ENCODE measurements around the gene NCK1. TPM values are rescaled to one million over a fixed set of nuclear protein-coding genes. Genes with fewer than 3 reads are reported as not detected.

The NCK1 gene
- total RNA-seq, 1 donor from 2014 or later, result 43.7 TPM

GRCh38 chr3:136938334-136938733 is 76.3 kb downstream of the NCK1 start:
- Mint-ChIP-seq H3K4me3 (ENCODE audit: unreplicated experiment) (peak overlapping the region; percentile 58), H3K4me1 (ENCODE audit: low read depth, unreplicated experiment) (peaks cover 29% of the 10 kb centered on the region)

DNA sequence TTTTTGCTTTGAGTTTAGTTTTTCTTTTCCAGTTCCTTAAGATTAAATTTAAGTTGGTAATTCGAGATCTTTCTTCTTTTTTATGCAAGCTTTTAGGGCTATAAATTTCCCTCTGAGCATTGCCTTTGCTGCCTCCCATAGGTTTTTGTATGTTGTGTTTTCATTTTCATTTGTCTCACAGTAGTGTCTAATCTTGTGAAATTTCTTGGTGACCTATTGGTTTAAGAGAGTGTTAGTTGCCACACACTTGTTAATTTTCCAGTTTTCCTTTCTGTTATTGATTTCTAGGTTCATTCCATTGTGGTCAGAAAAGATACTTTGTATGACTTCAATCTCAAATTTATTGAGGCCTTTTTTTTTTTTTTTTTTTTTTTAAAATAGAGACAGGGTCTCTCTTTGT is 77.5 kb downstream of the NCK1 start:
- H3K79me2 ChIP-seq (ENCODE audit: insufficient read depth, low read length), result peaks cover 56% of the 10 kb centered on the region
- H3K4me1 Mint-ChIP-seq (ENCODE audit: low read depth, unreplicated experiment), result peaks cover 33% of the 10 kb centered on the region
- peaks cover 29% of the 10 kb centered on the region for H4K20me1 ChIP-seq (ENCODE audit: insufficient read depth, low read length)
- no peaks in the 10 kb centered on the region for H3K27me3 Mint-ChIP-seq (ENCODE audit: low read depth, unreplicated experiment)
- H3K27ac Mint-ChIP-seq (ENCODE audit: unreplicated experiment), result no peak overlapping the region
- TF ChIP-seq CTCF (IDR thresholded peaks at IDR 0.05; ENCODE audit: insufficient read depth, low read depth, low read length) (no peak), EZH2 (IDR thresholded peaks at IDR 0.05; ENCODE audit: insufficient read depth, low read length) (no peak)
- DNase-seq (ENCODE audit: low read depth) (no peak), FAIRE-seq (no peak)
- H3K9ac ChIP-seq (ENCODE audit: low read length), result no peak overlapping the region
- H2AFZ ChIP-seq (ENCODE audit: low read depth, low read length), result no peak overlapping the region
- H3K36me3 Mint-ChIP-seq (ENCODE audit: low read depth, unreplicated experiment), result peaks cover 8% of the 10 kb centered on the region
- no peaks in the 10 kb centered on the region for H3K36me3 ChIP-seq (ENCODE audit: insufficient read depth, low read length)
- no peak overlapping the region for H3K4me2 ChIP-seq (ENCODE audit: low read length)
- no peaks in the 10 kb centered on the region for H3K9me3 Mint-ChIP-seq (ENCODE audit: unreplicated experiment)
- no peaks in the 10 kb centered on the region for H3K9me3 ChIP-seq (ENCODE audit: insufficient read depth, low read depth, low read length)
- H3K27ac ChIP-seq (ENCODE audit: low read depth, low read length), result no peak overlapping the region
- H3K27me3 ChIP-seq (ENCODE audit: insufficient read depth, low read length), result no peaks in the 10 kb centered on the region
- peaks cover 7% of the 10 kb centered on the region for H3K4me1 ChIP-seq (ENCODE audit: insufficient read depth, low read length)
- no peak overlapping the region for H3K4me3 Mint-ChIP-seq (ENCODE audit: unreplicated experiment)
- no peak overlapping the region for H3K4me3 ChIP-seq (ENCODE audit: insufficient read depth, low read depth, low read length)

More at GRCh38 chr3:136938334-136938733, 76.3 kb downstream of the NCK1 start:
- no peak overlapping the region for H3K27ac ChIP-seq (ENCODE audit: low read depth, low read length)
- Mint-ChIP-seq H3K27me3 (ENCODE audit: low read depth, unreplicated experiment) (no peaks in the 10 kb centered on the region), H3K36me3 (ENCODE audit: low read depth, unreplicated experiment) (peaks cover 12% of the 10 kb centered on the region), H3K27ac (ENCODE audit: unreplicated experiment) (peak overlapping the region; percentile 63), H3K9me3 (ENCODE audit: unreplicated experiment) (no peaks in the 10 kb centered on the region)
- no peak for TF ChIP-seq CTCF (IDR thresholded peaks at IDR 0.05; ENCODE audit: insufficient read depth, low read depth, low read length)
- no peak for TF ChIP-seq EZH2 (IDR thresholded peaks at IDR 0.05; ENCODE audit: insufficient read depth, low read length)
- no peak overlapping the region for H3K9ac ChIP-seq (ENCODE audit: low read length)
- no peak overlapping the region for H3K4me3 ChIP-seq (ENCODE audit: insufficient read depth, low read depth, low read length)
- DNase-seq (ENCODE audit: low read depth) (peak; percentile 51), FAIRE-seq (peak; percentile 66)
- H4K20me1 ChIP-seq (ENCODE audit: insufficient read depth, low read length), result peaks cover 24% of the 10 kb centered on the region
- peaks cover 49% of the 10 kb centered on the region for H3K79me2 ChIP-seq (ENCODE audit: insufficient read depth, low read length)
- H3K27me3 ChIP-seq (ENCODE audit: insufficient read depth, low read length), result no peaks in the 10 kb centered on the region
- no peak overlapping the region for H3K4me2 ChIP-seq (ENCODE audit: low read length)
- H3K9me3 ChIP-seq (ENCODE audit: insufficient read depth, low read depth, low read length), result no peaks in the 10 kb centered on the region
- H3K36me3 ChIP-seq (ENCODE audit: insufficient read depth, low read length), result no peaks in the 10 kb centered on the region
- H3K4me1 ChIP-seq (ENCODE audit: insufficient read depth, low read length), result peaks cover 7% of the 10 kb centered on the region
- H2AFZ ChIP-seq (ENCODE audit: low read depth, low read length), result no peak overlapping the region

DNA sequence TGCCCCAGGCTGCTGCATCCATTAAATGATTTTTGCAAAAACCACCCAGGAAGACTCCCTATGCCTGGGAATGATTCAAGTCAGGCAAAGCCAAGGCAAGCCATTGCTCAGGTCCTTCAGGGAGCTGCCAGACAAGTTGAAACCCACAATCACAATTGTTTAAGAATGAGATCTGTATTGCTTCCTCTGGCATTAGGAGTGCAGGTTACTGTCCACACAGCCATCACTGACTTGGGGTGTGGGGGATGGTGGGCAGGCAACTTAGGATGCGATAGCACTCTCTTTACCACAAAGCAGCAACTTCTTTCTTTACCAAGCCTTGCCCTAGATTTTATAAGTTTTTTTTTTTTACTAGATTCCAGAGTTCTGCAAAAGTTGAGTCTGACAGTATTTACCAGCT is 80.8 kb downstream of the NCK1 start:
- no peak overlapping the region for H3K4me3 Mint-ChIP-seq (ENCODE audit: unreplicated experiment)
- no peaks in the 10 kb centered on the region for H3K27me3 Mint-ChIP-seq (ENCODE audit: low read depth, unreplicated experiment)
- no peaks in the 10 kb centered on the region for H3K27me3 ChIP-seq (ENCODE audit: insufficient read depth, low read length)
- no peak overlapping the region for H3K27ac ChIP-seq (ENCODE audit: low read depth, low read length)
- peaks cover 43% of the 10 kb centered on the region for H3K79me2 ChIP-seq (ENCODE audit: insufficient read depth, low read length)
- no peak for DNase-seq (ENCODE audit: low read depth)
- H2AFZ ChIP-seq (ENCODE audit: low read depth, low read length), result no peak overlapping the region
- FAIRE-seq, result no peak
- no peaks in the 10 kb centered on the region for H3K9me3 Mint-ChIP-seq (ENCODE audit: unreplicated experiment)
- H3K9ac ChIP-seq (ENCODE audit: low read length), result no peak overlapping the region
- no peak overlapping the region for H3K4me3 ChIP-seq (ENCODE audit: insufficient read depth, low read depth, low read length)
- no peak overlapping the region for H3K4me2 ChIP-seq (ENCODE audit: low read length)
- H3K27ac Mint-ChIP-seq (ENCODE audit: unreplicated experiment), result peak overlapping the region; percentile 9
- H3K36me3 ChIP-seq (ENCODE audit: insufficient read depth, low read length), result peaks cover 7% of the 10 kb centered on the region
- H3K4me1 Mint-ChIP-seq (ENCODE audit: low read depth, unreplicated experiment), result peaks cover 29% of the 10 kb centered on the region
- peaks cover 6% of the 10 kb centered on the region for H3K4me1 ChIP-seq (ENCODE audit: insufficient read depth, low read length)
- H4K20me1 ChIP-seq (ENCODE audit: insufficient read depth, low read length), result peaks cover 26% of the 10 kb centered on the region
- TF ChIP-seq CTCF (IDR thresholded peaks at IDR 0.05; ENCODE audit: insufficient read depth, low read depth, low read length) (no peak), EZH2 (IDR thresholded peaks at IDR 0.05; ENCODE audit: insufficient read depth, low read length) (no peak)
- H3K36me3 Mint-ChIP-seq (ENCODE audit: low read depth, unreplicated experiment), result peaks cover 9% of the 10 kb centered on the region
- H3K9me3 ChIP-seq (ENCODE audit: insufficient read depth, low read depth, low read length), result no peaks in the 10 kb centered on the region
